Measurements from ENCODE around the gene ADD1. TPM values are rescaled to one million over a fixed set of nuclear protein-coding genes. Genes with fewer than 3 reads are reported as not detected.

The ADD1 gene
- total RNA-seq, 4 donors from 2014 or later = 144 to 273 (median 203) TPM

GRCh38 chr4:2850966-2851798, 7.5 kb downstream of the ADD1 start:
- no peak for TF ChIP-seq CTCF (IDR thresholded peaks at IDR 0.05; ENCODE audit: low read depth)

- no peak for TF ChIP-seq CTCF (IDR thresholded peaks at IDR 0.05; ENCODE audit: low read depth)
These were observed 8.9 kb downstream of the ADD1 start for GRCh38 chr4:2852481-2852921.

GRCh38 chr4:2855584-2855983, 11.9 kb downstream of the ADD1 start:
- TF ChIP-seq CTCF (IDR thresholded peaks at IDR 0.05; ENCODE audit: low read depth) = no peak

GRCh38 chr4:2856266-2856665, 12.6 kb downstream of the ADD1 start:
- no peak for TF ChIP-seq CTCF (IDR thresholded peaks at IDR 0.05; ENCODE audit: low read depth)

GRCh38 chr4:2857349-2857927, 13.8 kb downstream of the ADD1 start:
- no peak for TF ChIP-seq CTCF (IDR thresholded peaks at IDR 0.05; ENCODE audit: low read depth)

- TF ChIP-seq CTCF (IDR thresholded peaks at IDR 0.05; ENCODE audit: low read depth) = no peak
These were observed 15.0 kb downstream of the ADD1 start for GRCh38 chr4:2858451-2859217.

GRCh38 chr4:2859514-2859913, 15.9 kb downstream of the ADD1 start:
- TF ChIP-seq CTCF (IDR thresholded peaks at IDR 0.05; ENCODE audit: low read depth) = no peak
